GM18508 (cell line): ENCODE results near the gene GFI1B.
"Not testable (repeated sequence)": the region's sequence is repeated elsewhere in the genome, so short reads cannot be mapped to it uniquely, and the experiment has no call there.

Experiments used
- ATAC-seq: cut with Tn5 transposase; IDR thresholded peaks from one replicate; pipeline ENCODE4 v1.9.1; 2021; ENCODE audit warnings: moderate number of reproducible peaks; ENCODE audit not compliant: insufficient read depth, unreplicated experiment

GFI1B gene

GRCh38 chr9:132989414-132989996 lies 11.0 kb downstream of the GFI1B start:
- ATAC-seq = no peak

- not testable (repeated sequence) for ATAC-seq
These were observed 11.6 kb downstream of the GFI1B start for GRCh38 chr9:132989998-132990557.

DNA sequence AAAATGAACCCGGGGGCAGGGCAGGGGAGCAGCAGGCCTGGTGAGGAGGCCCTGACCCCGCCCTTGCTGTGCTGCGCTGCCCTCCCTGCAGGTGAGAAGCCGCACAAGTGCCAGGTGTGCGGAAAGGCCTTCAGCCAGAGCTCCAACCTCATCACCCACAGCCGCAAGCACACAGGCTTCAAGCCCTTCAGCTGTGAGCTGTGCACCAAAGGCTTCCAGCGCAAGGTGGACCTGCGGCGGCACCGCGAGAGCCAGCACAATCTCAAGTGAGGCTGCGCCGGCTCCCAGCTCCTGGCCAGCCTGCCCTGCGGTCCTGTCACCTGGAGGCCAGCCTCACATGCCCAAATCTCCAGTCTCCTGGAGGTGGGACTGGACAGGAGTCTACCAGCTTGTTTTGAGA lies 12.3 kb downstream of the GFI1B start:
- ATAC-seq = no peak

- no peak for ATAC-seq
These were observed 13.1 kb downstream of the GFI1B start for GRCh38 chr9:132991351-132992300.

DNA sequence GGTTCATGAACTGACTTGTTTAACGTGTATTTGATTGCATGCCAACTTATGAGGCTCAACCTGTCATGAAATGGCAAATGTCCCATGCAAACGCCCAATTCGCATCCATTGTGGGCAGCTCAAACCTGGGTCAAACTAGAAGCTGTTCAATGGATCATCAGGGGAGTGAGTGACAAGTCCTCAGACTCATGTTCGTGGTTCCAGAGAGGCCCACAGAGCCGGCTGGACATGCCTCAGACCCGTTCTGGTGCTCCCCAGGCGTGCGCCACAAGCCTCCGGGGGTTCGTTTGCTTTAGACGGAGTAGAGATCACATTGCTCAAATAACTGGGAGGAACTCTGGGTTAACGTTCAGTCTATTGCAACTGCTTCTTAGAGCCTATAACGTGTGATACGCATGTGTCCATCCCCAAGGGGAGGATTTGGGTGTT lies 15.0 kb downstream of the GFI1B start:
- ATAC-seq = no peak

DNA sequence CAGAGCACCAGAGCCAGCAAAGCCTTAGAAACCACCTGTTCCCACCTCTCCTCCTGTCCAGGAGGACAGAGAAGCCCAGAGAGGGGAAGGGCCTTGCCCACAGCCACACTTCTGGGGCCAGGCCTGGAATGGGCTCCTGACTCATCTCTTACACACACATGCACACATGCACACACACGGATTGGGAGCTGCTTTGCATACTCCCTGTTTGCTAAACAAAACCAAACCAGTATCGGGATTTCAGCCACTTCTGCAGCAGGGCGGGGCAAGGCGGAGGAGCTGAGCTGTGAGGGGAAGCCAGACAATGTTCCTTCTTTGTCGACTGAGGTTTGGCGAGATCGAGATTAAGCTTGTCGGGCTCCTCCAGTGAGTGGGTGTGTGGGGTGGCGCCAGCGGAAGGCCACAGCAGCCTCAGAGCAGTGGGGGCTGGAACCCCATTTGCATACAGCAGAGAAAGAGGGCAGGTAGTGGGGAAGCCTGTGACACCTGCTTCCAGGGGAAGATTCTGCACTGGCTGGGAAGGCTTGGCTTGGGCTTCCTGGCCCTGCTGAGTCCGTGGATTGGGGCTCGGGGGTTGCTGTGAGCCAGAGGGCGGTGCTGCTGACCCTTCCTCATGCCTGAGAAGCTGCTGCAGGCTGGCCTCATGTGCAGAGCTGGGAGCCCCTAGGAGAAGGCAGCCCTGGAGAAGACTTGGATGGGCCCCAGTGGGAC lies 16.1 kb downstream of the GFI1B start:
- no peak for ATAC-seq

- ATAC-seq = no peak
These were observed 16.6 kb downstream of the GFI1B start for GRCh38 chr9:132995121-132995420.

- no peak for ATAC-seq
These were observed 17.4 kb downstream of the GFI1B start for GRCh38 chr9:132995879-132996278.

DNA sequence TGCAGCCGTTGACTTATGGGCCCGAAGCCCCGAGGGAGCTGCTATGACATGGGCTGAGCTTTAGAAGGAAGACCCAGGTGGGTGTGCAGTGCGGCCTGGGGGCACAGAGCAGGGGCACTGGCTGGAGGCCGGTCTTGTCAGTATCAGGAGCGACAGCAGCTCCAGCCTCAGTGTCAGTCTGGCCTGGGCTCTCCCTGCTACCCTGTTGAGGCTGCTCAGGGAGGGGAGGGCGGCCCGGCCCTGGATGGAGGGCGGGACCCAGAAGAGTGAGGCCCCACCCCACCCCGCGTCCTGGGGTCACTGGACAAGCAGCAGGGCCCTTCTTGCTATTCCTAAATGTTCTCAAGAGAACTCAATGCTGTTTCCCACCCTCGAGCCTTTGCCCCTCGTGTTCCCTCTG lies 18.0 kb downstream of the GFI1B start:
- no peak for ATAC-seq

GRCh38 chr9:132997591-132997990 lies 19.1 kb downstream of the GFI1B start:
- ATAC-seq = no peak

GRCh38 chr9:132998221-132998620 lies 19.7 kb downstream of the GFI1B start:
- not testable (repeated sequence) for ATAC-seq

- ATAC-seq = no peak
These were observed 20.5 kb downstream of the GFI1B start for GRCh38 chr9:132998831-132999635.

GRCh38 chr9:133002147-133003070 lies 23.9 kb downstream of the GFI1B start:
- no peak for ATAC-seq

GRCh38 chr9:133003071-133003461 lies 24.6 kb downstream of the GFI1B start:
- ATAC-seq = no peak

DNA sequence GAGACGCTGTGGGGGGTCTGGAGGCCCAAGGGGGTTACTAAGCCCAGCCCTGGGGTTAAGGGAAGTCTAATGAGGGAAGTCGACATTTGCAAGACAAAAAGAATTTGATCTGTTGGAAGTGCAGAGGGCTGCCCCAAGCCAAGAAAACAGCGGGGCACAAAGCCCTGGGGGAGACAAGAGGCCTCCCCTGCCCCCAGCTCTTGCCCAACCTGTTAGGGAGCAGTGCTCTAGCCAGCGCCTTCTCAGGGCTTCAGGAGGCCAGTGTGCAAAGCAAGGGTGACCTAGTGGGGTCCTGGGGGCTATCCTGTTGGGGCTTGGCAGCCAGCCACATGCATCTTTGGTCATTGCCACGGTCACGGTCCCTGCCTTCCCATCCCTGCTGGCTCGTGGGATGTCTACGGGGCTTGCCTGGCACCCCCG lies 25.2 kb downstream of the GFI1B start:
- ATAC-seq = no peak

- no peak for ATAC-seq
These were observed 25.9 kb downstream of the GFI1B start for GRCh38 chr9:133004091-133004998.

DNA sequence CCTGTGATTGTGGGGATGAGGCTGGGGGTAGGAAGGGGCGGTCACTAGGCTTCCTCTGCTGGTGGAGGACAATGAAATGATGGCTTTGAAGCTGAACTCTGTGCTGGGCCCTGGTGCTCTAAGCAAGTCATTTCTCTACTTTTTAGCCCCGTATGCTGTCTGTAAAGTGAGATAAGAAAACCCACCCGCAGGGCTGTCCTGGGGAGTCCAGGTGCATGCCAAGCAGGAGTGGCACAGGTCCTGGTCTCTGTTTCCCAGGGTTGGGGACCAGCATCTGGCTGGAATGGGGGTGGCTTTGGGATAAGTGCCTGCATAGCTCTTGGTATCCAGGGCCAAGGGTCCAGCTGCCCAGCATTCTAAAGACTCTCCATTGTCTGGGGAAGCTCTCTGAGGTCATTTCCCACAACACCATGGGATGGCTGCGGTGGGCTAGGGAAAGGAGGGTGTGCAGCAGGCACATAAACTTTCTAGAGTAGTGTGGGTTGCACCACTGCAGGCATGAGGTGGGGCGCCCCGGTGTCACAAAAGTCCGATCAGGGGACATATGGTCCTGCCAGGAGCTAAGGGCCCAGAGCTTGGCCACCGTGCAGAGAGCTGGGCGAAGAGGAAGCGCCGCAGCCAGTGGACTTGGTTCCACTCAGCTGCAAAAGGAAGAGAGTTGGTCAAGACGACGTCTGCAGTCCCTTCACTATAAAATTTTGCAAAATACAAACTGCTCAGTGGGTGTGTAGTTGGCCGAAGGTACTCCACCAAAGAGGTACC lies 26.7 kb downstream of the GFI1B start:
- no peak for ATAC-seq
